COLO829 (cell line): Measurements from ENCODE around the gene PACS1.
"Not testable (repeated sequence)": the region's sequence is repeated elsewhere in the genome, so short reads cannot be mapped to it uniquely, and the experiment has no call there.

Source experiments
- DNase-seq: peaks from one replicate; pipeline ENCODE4 v3.0.0; 2012; ENCODE audit warnings: low spot score

PACS1 gene

GRCh38 chr11:66076561-66076960 is 6.5 kb downstream of the PACS1 start:
- DNase-seq = no peak

GRCh38 chr11:66077927-66078326 is 7.9 kb downstream of the PACS1 start:
- DNase-seq = no peak

DNA sequence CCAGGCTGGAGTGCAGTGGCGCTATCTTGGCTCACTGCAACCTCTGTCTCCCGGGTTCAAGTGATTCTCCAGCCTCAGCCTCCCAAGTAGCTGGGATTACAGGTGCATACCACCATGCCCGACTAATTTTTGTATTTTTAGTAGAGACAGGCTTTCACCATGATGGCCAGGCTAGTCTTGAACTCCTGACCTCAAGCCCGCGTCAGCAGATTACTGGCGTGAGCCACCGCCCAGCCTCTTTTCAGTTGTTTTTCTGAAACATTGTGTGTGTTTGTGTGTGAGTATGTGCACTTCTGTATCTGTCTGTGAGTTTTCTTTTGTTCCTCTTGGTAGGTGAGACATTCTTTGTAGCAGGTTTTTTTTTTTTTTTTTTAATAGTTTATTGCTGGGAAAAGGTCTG is 8.9 kb downstream of the PACS1 start:
- not testable (repeated sequence) for DNase-seq

DNA sequence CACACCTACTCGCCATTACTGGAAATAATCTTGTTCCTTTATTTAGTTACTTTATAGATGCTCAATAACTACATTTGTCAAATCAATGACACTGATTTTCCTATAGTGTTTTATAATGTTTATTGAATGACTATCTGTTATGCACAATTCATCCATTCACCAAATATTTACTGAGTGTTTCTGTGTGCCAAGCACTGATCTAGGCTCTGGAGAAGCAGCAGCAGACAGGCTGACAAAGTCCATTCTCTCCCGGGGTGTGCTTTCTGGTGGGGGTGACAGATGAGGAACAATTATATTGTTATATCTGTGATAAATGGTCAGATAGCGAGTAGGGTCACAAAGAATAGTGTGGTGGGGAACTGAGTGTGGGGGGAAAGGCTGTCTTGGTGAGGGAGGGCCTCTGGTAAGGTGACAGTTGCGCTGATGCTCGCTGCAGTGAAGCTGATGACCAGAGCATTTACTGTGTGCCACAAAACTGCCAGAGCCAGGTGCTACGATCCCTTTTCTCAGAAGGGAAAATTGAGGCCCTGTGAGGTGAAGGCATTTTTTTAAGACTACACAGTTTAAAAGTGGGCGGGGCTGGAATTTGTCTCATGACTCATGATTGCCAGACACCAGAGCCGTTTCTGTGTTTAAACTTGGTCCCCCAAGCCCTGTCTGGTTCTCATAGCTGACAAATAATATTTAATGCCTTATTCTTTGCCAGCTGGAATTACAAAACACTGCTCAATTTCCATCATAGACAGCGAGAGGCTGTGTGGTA is 10.2 kb downstream of the PACS1 start:
- no peak for DNase-seq

DNA sequence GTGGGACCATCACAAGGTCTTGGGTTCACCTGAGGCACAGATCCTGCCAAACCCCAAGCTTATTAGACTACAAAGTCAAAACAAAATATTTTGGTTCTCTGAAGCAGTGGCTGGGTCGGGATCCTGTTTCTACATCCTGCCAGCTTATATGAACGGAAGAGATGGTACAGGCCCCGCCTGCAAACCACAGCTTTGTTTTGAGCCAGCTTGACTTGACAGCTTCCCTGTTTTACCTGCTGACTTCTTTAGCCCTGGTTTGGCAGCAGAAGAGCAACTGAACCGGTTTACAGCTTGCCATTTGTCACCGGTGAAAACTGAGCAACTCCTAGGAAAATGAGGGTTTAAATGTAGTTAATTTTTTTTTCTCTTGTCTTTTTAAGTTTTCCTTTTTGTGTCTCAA is 11.4 kb downstream of the PACS1 start:
- no peak for DNase-seq

DNA sequence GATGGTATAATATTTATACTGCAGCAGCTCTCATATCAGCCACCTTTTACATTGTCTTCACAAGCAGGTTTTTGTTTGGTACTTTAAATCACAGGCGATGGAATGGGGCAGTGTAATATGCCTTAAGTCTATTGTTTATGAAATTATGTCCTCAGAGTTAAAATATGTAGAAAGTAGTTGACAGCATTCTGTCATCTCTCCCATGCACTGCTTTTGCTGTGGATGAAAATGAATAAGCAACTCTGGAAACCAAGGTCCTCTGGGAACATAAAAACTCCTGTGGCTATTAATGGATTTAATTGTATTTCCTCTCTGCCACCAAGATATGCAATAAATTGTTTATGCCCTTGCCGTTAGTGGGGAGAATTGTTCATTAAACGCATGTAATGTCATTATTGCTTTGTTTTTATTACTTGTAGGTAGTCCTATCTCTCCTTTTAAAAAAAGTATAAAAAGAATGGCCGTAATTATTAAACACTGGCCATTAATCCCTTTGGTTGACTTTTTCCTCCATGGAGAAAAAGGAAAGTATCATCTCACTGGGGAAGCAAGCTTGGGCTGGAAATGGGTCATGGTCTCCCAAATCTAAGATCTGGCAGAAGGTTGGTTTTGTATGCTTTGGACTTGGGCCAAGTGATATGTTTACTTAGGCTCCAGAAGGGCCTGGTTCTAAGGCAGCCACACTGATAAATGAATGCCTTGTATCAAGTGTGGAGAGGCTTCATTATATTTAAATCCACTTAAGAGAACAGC is 13.1 kb downstream of the PACS1 start:
- DNase-seq = no peak

DNA sequence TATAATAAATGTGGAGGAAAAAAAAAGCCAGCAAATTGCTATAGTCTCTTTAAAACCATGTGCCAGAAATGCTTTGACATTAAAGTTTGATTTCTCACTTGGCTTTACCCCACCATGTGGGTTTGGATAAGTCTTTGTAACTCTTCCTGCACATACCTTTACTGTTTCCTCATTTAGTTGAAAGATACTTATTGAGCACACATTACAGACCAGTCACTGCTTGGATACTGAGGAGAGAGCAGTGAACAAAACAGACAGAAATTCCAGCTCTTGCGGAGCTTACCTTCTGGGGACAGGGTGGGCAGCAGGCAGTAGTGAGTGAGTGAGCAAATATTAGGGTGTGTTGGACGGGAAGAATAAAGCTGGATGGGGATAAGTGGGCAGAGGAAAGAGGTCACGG is 13.7 kb downstream of the PACS1 start:
- no peak for DNase-seq

DNA sequence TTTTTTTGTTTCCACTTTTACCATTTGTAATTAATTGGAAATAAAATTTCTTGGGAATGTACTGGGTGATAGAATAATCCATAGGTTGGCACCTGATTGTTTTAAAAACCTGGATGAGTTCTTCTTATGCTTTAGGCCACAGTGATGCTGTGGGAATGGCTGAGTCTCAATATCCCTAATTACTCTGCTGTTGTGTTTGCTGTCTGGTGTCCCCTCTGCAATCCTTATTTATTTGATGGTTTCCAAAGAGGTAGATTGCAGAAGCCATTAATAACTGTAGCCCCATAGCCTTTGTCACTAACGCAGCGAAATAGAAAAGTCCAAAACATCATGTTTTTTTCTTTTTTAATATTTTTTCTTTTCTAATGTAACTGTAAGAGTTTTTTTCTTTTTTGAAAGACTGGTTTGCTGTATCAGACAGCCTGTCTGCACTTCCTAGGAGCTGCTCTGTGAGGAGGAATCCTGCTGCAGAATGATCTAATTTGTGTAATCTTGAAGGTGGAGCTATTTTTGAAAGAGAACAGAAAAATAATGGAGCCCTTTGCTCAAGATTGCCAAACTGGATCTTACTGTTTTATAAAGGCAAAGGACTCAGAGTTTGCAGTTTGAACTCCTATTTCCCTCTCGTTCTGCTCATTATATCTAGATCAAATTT is 14.9 kb downstream of the PACS1 start:
- DNase-seq = no peak

DNA sequence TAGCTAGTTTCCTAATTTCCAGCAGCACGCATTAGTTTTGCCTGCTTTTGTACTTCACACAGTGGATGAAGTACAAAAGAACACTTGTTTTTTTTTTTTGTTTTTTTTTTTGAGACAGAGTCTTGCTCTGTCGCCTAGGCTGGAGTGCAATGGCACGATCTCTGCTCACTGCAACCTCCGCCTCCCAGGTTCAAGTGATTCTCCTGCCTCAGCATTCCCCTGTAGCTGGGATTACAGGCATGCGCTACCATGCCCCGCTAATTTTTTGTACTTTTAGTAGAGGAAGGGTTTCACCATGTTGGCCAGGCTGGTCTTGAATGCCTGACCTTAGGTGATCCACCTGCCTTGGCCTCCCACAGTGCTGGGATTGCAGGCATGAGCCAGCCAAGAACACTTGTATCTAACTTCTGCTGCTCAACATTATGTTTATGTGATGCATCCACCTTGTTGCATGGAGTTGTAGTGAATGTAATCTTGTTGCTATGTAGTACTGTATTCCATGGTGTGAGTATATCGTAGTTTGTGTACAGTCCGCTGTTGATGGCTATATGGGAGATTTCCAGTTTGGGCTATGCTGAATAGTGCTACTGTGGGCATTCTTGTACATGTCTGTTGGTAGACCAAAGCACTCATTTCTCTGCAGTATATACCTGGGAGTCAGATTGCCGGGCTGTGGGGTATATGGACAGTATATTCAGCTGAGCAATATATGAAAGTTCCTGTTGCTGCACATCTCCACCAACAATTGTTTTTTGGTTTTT is 17.3 kb downstream of the PACS1 start:
- DNase-seq = no peak

- no peak for DNase-seq
These were observed 19.0 kb downstream of the PACS1 start for GRCh38 chr11:66089067-66089466.

DNA sequence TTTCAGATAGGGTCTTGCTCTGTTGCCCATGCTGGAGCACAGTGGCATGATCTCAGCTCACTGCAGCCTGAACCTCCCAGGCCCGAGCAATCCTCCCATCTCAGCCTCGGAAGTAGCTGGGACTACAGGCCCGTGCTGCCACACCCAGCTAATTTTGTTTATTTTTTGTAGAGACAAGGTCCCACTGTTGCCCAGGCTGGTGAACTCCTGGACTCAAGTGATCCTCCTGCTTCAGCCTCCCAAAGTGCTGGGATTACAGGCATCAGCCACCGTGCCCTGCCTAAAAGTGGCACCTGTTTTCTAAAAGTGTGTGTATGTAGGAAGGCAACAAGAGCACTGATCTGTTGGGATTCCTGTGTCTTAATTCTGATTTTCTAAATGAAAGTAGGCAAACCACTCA is 20.2 kb downstream of the PACS1 start:
- DNase-seq = no peak

DNA sequence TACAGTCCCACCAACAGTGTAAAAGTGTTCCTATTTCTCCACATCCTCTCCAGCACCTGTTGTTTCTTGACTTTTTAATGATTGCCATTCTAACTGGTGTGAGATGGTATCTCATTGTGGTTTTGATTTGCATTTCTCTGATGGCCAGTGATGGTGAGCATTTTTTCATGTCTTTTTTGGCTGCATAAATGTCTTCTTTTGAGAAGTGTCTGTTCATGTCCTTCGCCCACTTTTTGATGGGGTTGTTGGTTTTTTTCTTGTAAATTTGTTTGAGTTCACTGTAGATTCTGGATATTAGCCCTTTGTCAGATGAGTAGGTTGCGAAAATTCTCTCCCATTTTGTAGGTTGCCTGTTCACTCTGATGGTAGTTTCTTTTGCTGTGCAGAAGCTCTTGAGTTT is 22.1 kb downstream of the PACS1 start:
- not testable (repeated sequence) for DNase-seq

DNA sequence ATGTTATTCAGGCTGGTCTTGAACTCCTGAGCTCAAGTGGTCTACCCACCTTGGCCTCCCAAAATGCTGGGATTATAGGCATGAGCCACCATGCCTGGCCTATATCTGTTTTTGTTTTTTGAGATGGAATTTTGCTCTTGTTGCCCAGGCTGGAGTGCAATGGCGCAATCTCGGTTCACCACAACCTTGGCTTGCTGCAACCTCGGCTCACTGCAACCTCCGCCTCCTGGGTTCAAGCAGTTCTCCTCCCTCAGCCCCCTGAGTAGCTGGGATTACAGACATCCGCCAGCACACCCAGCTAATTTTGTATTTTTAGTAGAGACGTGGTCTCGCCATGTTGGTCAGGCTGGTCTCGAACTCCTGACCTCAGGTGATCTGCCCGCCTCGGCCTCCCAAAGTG is 29.7 kb downstream of the PACS1 start:
- not testable (repeated sequence) for DNase-seq

DNA sequence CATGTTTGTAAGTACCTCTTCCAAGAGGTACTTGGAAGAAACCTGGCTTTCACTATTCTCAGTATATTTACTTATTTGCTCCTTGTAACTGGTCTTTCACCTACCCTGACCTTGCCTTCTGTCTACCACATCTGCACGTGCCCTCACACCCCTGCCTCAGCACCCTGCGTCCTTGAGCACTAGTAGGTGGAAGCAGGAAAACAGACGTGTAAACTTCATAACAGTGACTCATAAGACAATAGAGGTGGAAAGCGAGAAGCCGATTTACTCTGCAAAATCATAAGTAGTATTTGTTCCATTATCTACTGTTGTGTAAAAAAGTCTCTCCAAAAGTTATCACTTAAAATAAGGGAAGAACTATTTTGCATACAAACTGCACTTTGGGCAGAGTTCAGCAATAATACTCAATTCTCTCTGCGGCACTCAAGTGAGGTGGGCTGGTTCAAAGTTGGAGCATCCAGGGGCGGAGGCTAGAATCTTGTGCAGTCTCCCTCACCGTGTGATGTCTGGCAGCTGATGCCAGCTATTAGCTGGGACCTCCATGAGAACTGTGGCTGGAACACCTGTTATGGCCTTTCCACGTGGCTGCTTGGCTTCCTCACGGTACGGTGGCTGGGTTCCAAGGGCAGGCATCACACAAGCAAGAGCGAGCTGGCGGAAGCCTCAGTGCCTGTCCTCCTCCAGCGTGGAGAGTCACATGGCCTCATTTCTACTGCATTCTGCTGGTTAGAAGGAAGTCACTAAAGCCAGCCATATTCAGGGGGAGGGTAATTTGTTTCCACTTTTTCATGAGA is 30.4 kb downstream of the PACS1 start:
- no peak for DNase-seq

DNA sequence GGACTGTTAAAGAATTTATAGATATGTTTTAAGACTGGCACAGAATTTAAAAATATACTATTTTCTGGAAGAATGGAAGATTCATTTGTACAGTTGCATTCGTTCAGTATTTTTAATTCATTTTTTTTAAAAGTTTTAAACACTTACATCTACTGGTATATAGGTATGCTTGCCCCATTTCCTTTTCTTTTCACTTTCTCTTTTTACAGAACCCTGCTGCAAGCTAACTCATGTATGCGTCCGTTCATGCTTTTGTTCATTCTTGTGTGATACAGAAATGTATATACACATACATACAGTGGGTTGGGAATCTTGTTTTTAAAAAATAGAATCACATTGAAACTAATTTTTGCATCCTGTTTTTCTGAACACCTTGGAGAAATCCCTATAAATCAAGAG is 31.0 kb downstream of the PACS1 start:
- DNase-seq = no peak

DNA sequence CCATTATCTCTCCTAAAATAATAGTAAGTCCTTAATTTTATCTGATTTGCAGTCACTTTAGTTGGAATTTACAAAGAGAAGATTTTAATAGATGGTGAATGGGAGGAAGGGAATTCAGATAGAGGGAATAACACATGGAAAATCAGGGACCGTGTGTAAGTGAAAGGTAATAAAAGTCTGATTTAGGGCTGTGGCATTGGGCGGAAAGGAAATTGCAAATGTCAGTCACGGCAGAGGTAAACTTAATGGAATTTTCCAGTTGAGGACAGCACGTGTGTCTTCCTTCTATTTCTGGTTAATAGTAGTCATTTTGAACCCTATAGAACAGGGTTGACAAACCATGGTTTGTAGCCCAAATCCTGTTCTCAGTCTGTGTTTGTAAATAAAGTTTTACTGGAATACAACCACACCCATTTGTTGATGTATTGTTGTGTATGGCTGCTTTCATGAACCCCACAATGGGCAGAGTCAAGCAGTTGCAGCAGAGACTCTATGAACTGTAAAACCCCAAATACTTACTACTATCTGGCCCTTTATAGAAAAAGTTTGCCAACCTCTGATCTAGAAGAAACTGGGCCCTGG is 34.1 kb downstream of the PACS1 start:
- DNase-seq = no peak

DNA sequence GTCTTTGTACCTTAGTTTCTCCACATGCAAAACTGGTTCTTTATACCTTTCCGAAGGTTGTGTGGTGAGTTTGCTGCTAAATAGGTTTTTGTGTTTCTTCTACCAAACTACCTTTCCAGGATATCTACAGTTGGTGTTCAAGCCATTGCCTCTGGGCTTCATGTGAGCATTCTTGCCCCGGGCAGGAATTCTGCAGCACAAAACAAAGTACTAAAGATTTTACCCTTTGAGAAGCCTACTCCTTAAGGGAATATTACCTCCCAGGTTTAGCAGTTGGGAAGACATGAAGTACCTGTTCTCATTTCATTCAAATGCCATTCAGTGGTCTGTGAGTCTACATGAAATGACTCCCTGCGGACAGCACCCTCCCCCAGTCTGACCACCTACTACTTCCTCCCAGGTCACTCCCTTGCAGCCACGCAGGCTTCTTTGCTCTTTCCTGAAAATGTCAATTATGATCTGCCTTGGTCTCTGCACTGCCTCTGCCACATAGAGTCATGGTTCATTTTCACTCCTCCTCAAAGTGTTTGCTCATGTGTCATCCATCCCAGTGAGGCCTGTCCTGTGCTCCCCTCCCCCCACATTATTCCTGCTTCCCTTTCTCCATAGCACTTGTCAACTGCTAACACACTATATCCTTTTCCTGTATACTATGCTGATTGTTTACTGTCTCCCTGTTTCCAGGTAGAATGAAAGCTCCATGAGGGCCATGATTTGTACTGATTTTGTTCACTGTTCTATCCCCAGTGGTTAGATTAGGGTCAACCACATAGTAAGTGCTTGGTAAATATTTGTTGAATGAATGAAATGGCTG is 36.9 kb downstream of the PACS1 start:
- DNase-seq = no peak

DNA sequence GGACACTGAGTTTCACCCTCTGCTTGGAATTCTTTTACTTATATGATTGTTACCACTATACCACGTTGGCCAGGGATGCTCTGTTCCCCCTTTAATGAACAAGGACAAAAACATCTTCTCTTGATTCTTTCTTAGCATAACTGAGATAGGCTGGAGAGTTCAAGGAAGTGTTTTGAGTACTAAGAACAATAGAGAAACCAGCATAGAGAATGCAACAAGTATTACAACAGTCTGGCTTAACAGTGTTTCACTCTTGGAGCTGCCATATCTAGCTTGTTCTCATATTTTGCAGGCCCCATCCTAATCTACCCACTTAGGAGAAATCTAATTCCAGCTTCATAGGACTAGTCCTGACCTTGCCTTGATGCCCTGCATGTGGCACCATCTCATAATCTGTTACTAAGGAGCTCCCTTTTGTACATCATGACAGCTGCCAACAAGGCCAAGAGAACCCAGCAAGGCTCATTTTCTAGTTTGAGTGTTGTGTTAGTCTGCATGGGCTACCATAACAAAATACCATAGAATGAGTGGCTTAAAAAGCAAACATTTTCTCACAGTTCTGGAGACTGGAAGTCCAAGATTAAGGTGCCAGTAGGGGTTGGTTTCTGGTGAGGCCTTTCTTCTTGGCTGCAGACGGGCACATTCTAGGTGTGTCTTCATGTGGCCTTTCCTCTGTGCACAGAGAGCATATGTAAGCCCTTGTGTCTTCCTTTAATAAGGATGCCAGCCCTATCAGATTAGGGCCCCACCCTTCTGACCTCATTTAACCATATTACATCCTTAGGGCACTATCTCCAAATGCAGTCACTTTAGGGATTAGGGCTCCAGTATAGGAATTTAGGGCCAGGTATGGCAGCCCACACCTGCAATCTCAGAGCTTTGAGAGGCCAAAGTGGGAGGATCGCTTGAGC is 37.8 kb downstream of the PACS1 start:
- DNase-seq = no peak

DNA sequence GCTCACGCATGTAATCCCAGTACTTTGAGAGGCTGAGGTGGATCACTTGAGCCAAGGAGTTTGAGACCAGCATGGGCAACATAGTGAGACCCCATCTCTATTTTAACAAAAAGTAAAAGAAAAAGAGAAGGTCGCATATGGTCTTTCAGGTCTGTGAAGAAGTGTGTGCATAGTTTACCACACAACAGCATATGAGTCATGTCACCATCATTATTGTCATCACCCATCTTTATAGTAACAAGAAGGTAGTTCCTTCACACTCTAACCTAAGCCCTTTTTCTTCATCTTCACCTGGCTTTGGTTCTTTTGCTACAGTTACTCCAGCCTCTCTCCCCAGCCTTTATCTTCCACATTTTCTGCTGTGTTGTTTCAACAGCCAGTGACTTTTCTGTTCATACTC is 39.2 kb downstream of the PACS1 start:
- no peak for DNase-seq
